Neural cell (in vitro differentiated cells): ENCODE data around the gene GNPAT. TPM values are rescaled to one million over a fixed set of nuclear protein-coding genes. Genes with fewer than 3 reads are reported as not detected.

Experiments used
- H2AFZ ChIP-seq: fragments of 200-600, 300-800 bp; sonication (generic), shearing (Covaris generic); 2 replicates; pipeline ENCODE4 v1.6.0; 2014; ENCODE audit warnings: low read depth, mild to moderate bottlenecking, antibody characterized with exemption, low read length, moderate library complexity
- H3F3A ChIP-seq: fragments of 200-600 bp; shearing (Covaris generic); 2 replicates; pipeline ENCODE4 v1.6.1; 2016; ENCODE audit warnings: mild to moderate bottlenecking, moderate library complexity, mixed read lengths, antibody characterized with exemption, low read length; ENCODE audit not compliant: insufficient read depth, poor library complexity, severe bottlenecking
- H3K27ac ChIP-seq: fragments of 200-600, 300-800 bp; sonication (generic), shearing (Covaris generic); 2 replicates; pipeline ENCODE4 v1.5.1; 2014; ENCODE audit warnings: mild to moderate bottlenecking, low read length, moderate library complexity
- H3K27me3 ChIP-seq: fragments of 300-800, 200-600 bp; sonication (generic), shearing (Covaris generic); 2 replicates; pipeline ENCODE4 v1.6.0; 2014; ENCODE audit warnings: mild to moderate bottlenecking, low read depth, low read length, moderate library complexity; ENCODE audit not compliant: insufficient read depth
- H3K36me3 ChIP-seq: fragments of 300-800, 200-600 bp; sonication (generic), shearing (Covaris generic); 2 replicates; pipeline ENCODE4 v1.5.1; 2014; ENCODE audit warnings: mild to moderate bottlenecking, antibody characterized with exemption, low read length, moderate library complexity; ENCODE audit not compliant: insufficient read depth
- H3K4me2 ChIP-seq: fragments of 300-800, 200-600 bp; sonication (generic), shearing (Covaris generic); 2 replicates; pipeline ENCODE4 v1.6.0; 2014; ENCODE audit warnings: mild to moderate bottlenecking, low read length
- H3K4me3 ChIP-seq: fragments of 300-800, 200-600 bp; sonication (generic), shearing (Covaris generic); 2 replicates; pipeline ENCODE4 v1.5.1; 2014; ENCODE audit warnings: mild to moderate bottlenecking, low read length, moderate library complexity
- H3K79me2 ChIP-seq: fragments of 200-600 bp; shearing (Covaris generic); replicated peaks from 2 replicates; pipeline ENCODE4 v1.6.0; 2014; ENCODE audit warnings: mild to moderate bottlenecking, low read length, moderate library complexity; ENCODE audit not compliant: insufficient read depth
- H3K9ac ChIP-seq: fragments of 300-800, 200-600 bp; sonication (generic), shearing (Covaris generic); 2 replicates; pipeline ENCODE4 v1.6.1; 2016; ENCODE audit warnings: mild to moderate bottlenecking, low read length, mixed read lengths
- H3K9me2 ChIP-seq: fragments of 200-600 bp; shearing (Covaris generic); 2 replicates; pipeline ENCODE4 v1.6.1; 2016; ENCODE audit warnings: mild to moderate bottlenecking, low read length, mixed read lengths; ENCODE audit not compliant: insufficient read depth
- H3K9me3 ChIP-seq: fragments of 200-600, 300-800 bp; sonication (generic), shearing (Covaris generic); 2 replicates; pipeline ENCODE4 v1.6.1; 2016; ENCODE audit warnings: mild to moderate bottlenecking, mixed run types, low read length, moderate library complexity, mixed read lengths
- H4K20me1 ChIP-seq: fragments of 200-600 bp; shearing (Covaris generic); 2 replicates; pipeline ENCODE4 v1.6.1; 2016; ENCODE audit warnings: mild to moderate bottlenecking, mixed run types; ENCODE audit not compliant: insufficient read depth
- CTCF ChIP-seq: fragments of 450-650 bp; IDR thresholded peaks from 2 replicates; pipeline ENCODE4 v1.5.1; 2014; ENCODE audit warnings: antibody characterized with exemption, mild to moderate bottlenecking, moderate library complexity; ENCODE audit not compliant: poor library complexity, severe bottlenecking
- EZH2 ChIP-seq: fragments of 200-600, 300-800 bp; shearing (Covaris generic), sonication (generic); IDR thresholded peaks from 2 replicates; pipeline ENCODE4 v1.6.1; 2014; ENCODE audit warnings: antibody characterized with exemption, low read length, borderline replicate concordance, mild to moderate bottlenecking; ENCODE audit not compliant: insufficient read depth, poor library complexity, severe bottlenecking
- MXI1 ChIP-seq: fragments of 450-650 bp; conservative IDR thresholded peaks from 2 replicates; pipeline ENCODE4 v1.6.1; 2014; ENCODE audit warnings: antibody characterized with exemption, mild to moderate bottlenecking; ENCODE audit not compliant: poor library complexity, severe bottlenecking
- POLR2AphosphoS5 ChIP-seq: IDR thresholded peaks from 2 replicates; pipeline ENCODE4 v1.6.1; 2012
- RAD21 ChIP-seq: fragments of 450-650 bp; conservative IDR thresholded peaks from 2 replicates; pipeline ENCODE4 v1.6.1; 2014; ENCODE audit warnings: antibody characterized with exemption, mild to moderate bottlenecking, moderate library complexity
- REST ChIP-seq: IDR thresholded peaks from 2 replicates; pipeline ENCODE4 v1.6.1; 2012; ENCODE audit warnings: borderline replicate concordance
- polyA plus RNA-seq: library from polyadenylated mRNA; depleted of rRNA; stranded (reverse); fragments of >200 nt; gene quantifications from 2 replicates; pipeline ENCODE4 v1.2.3, GENCODE V29; 2014

The GNPAT gene
- polyA plus RNA-seq, 1 donor from 2014 or later = 50.8 TPM

- H3K4me3 ChIP-seq = no peak overlapping the region
- H2AFZ ChIP-seq = no peak overlapping the region
- H4K20me1 ChIP-seq = no peaks in the 10 kb centered on the region
- no peaks in the 10 kb centered on the region for H3K79me2 ChIP-seq
- H3K4me2 ChIP-seq = no peak overlapping the region
- no peaks in the 10 kb centered on the region for H3K36me3 ChIP-seq
- H3K9ac ChIP-seq = no peak overlapping the region
- no peaks in the 10 kb centered on the region for H3K27me3 ChIP-seq
- H3K9me3 ChIP-seq = no peaks in the 10 kb centered on the region
- H3K9me2 ChIP-seq = no peaks in the 10 kb centered on the region
- TF ChIP-seq RAD21 (no peak), CTCF (no peak)
- H3F3A ChIP-seq = no peaks in the 10 kb centered on the region
- no peak overlapping the region for H3K27ac ChIP-seq
Measured at GRCh38 chr1:231220801-231221200, 20.2 kb upstream of the GNPAT start.

- H3F3A ChIP-seq = no peaks in the 10 kb centered on the region
- TF ChIP-seq MXI1 (no peak), POLR2AphosphoS5 (no peak), REST (no peak), EZH2 (no peak)
- H3K36me3 ChIP-seq = no peaks in the 10 kb centered on the region
- no peaks in the 10 kb centered on the region for H3K27me3 ChIP-seq
- no peaks in the 10 kb centered on the region for H3K9me2 ChIP-seq
- H3K79me2 ChIP-seq = no peaks in the 10 kb centered on the region
- H3K4me2 ChIP-seq = no peak overlapping the region
- no peaks in the 10 kb centered on the region for H3K9me3 ChIP-seq
- no peak overlapping the region for H2AFZ ChIP-seq
- no peak overlapping the region for H3K4me3 ChIP-seq
- no peaks in the 10 kb centered on the region for H4K20me1 ChIP-seq
- H3K9ac ChIP-seq = no peak overlapping the region
- H3K27ac ChIP-seq = no peak overlapping the region
Measured at GRCh38 chr1:231226156-231226555, 14.9 kb upstream of the GNPAT start.

DNA sequence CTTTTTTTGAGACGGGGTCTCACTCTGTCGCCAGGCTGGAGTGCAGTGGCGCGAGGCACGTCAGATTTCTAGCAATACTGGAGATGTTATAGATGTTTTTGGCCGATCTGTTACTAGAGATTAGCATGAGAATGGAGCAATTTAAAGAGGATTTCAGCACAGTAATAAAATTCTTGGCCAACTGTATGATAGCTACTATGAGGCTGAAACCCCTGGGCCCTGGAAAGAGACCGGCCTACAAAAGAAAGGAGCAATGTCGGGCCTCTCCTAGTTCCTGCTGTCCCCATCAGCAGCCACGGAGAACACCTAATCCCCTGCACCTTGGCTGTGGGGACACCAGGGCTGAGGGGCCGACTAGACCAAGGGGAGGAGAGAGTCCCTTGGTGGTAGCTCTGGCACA is 9.5 kb upstream of the GNPAT start:
- Histone ChIP-seq H3F3A (no peaks in the 10 kb centered on the region), H3K4me2 (no peak overlapping the region), H4K20me1 (no peaks in the 10 kb centered on the region), H3K9ac (no peak overlapping the region), H3K9me3 (no peaks in the 10 kb centered on the region), H3K36me3 (no peaks in the 10 kb centered on the region), H3K4me3 (no peak overlapping the region), H3K9me2 (no peaks in the 10 kb centered on the region), H3K27ac (no peak overlapping the region), H3K27me3 (no peaks in the 10 kb centered on the region), H2AFZ (no peak overlapping the region), H3K79me2 (no peaks in the 10 kb centered on the region)
- TF ChIP-seq CTCF = no peak
